ENCODE results near the gene NTMT1.
A peak's percentile ranks its signal among the peaks of the same experiment; 100 is the strongest.
"Not testable (repeated sequence)": the region's sequence is repeated elsewhere in the genome, so short reads cannot be mapped to it uniquely, and the experiment has no call there.

The NTMT1 gene

DNA sequence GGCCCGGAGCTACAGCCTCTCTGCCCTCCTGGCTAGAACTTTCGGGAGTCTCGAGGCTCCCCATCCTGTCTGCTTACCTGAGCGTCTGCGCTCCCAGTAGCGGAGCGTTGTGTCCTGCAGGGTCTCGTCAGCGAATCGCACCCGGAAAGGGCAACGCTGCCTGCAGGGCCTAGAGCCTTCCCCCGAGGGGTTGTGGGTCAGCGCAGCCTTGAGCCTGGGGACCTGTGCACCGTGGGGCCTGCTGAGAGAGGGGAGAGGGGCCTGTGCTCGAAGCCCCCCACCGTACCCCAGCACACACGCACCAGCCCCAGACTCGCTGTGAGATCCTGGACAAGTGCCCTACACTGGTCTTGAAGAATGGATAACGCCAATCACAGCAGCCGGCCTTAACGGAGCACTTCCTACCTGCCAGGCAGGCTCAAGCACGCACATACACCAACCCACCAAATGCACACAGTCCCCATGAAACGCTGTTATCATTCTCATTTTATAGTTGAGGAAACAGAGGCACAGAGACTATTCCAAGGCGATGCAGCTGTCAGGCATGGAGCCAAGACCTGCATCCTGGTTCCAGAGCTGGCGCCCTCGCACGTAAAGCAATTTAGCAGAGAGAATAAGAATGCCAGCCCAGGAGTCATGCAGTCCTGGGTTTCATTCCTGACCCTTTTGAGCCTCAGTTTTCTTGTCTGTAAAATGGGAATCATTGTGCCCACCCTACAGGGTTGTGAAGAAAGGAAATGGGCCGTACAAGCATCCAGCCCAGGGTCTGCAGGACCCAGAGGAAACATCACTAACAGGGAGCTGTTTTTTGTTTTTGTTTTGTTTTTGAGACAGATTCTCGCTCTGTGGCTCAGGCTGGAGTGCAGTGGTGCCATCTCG is 10.3 kb upstream of the NTMT1 start:
- no peak for DNase-seq (ENCODE audit: low read depth)

DNA sequence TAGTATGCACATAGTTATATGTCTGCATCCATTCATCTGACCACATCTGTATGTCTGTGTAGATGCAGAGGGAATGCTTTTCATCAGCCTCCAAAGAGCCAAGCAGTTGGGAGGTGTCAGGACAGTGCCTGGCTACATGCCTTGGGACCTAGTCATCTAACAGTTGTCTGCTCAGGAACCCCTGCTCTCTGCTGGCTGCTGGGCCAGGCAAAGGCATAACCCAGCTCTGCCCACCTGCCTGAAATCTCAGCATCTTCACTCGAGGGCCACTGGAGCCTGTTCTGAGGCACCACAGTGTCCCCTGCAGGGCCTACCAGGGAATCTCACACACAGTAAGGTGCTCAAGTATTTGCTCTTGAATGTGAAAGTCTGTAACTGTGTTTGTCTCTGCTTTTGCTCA is 8.8 kb upstream of the NTMT1 start:
- DNase-seq (ENCODE audit: low read depth), result no peak

DNA sequence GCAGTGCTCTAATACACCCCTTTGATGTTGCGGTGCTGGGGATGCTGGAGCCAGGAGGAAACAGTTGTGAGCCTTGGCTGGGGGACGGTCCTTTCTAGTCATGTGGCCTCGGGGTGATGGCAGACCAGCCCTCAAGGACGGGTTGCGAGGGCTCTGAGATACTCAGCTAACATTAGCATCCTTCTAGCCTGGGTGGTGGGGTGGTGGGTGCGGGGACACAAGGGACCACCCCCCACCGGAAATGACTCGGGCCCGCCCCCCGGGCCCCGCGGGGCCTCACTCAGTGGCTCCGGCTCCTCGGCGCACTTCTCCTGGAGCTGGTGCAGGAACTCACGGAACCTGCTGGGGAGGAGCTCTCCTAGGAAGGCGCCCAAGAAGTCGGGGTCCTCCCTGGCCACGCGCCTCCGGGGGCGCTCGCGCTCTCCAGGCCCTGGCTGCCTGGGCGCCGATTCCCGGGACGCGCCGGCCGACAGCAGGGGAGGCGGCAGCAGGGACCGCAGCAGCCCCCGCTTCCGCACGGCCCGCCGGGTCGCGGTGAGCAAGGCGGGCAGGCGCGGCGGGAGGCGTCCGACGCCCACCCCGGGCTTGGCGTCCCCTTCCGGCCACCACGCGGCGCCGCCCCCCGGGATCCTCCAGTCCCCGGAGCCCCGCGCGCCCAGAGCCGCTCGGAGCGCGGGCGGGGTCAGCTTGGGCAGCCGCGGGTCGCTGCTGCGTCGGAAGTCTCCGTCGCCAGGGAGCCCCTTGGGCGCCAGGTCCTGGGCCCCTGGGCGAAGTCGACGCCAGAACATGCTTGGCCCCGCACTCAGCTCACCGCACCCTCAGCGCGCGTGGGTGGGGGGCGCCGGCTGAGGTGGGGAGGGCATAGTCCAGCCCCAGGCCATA is 5.9 kb upstream of the NTMT1 start:
- DNase-seq (ENCODE audit: low read depth), result no peak

DNA sequence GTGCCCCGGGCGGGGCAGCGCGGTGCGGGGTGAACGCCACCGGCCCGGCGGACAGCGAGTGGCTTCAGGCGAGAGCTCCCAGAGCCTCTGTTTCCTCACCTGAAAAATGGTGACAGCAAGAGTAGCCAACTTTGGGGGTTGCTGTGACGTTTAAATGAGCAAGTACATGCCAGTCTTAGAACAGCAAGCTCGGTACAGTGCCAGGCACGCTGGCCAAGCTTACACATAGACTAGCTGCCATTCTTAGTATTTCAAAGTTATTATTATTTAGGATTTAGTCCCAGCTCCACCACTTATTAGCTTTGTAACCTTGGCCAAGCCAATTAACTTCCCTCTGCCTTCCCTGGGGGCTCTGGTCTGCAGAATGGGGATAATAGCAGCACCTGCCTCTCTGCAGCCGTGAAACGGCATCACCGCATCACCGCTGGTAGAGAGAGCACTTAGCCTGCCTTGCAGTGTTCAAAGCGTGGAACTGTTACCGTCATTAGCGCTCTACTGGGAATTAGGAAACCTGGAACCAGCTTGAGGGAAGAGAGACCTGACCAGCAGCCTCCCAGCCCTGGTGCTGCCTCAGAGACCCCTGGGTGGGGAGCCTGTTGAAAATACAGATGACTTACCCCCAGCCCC is 5.2 kb upstream of the NTMT1 start, which contains the start of gene C9orf50:
Gene C9orf50, minus strand, starts transcription at position 433 of the 627 bp plus-strand sequence. CDS start 527 bp downstream, outside the sequence.
- DNase-seq (ENCODE audit: low read depth), result no peak

DNA sequence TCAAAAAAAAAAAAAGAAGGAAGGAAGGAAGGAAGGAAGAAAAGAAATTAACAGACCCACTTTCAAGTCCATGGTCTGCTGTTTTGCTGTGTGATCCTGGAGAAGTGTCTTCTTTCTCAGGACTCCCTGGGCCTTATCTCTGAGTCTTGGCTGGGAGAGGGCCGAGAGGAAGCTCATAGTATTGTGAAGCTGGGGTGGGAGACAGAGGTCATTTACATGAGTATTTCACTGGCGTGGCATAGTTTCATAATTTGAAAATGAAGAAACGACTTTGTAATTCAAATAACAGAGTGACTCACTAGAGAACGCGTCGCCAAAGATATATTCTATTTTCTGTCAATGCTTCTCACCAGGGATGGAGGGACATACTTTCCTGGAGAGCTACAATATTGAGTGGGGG is 2.6 kb upstream of the NTMT1 start:
- no peak for DNase-seq (ENCODE audit: low read depth)

DNA sequence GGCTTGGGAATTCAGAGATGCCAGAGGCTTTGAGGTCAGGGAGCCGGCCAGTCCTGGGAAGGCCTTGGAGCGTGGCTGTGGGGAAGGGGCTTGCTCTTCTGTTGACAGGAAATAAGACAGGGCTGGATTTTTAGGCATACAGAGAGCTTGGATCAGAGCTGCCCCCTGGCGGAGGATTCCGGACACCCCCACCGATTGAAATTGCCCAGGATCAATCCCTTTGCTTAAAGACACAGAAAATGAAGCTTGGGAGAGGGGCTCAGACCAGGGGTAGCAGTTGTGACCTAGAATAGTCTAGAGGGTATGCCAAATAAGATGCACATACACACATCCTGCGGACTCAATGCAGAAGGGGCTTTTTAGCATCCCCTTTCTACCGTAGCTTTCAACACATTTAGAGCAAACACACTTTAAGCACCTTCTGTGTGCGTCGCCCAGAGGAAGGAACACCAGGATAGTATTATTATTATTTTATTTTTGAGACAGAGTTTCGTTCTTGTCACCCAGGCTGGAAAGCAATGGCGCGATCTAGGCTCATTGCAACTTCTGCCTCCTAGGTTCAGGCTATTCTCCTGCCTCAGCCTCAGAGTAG is 1.7 kb upstream of the NTMT1 start:
- DNase-seq (ENCODE audit: low read depth), result peak; percentile 44

DNA sequence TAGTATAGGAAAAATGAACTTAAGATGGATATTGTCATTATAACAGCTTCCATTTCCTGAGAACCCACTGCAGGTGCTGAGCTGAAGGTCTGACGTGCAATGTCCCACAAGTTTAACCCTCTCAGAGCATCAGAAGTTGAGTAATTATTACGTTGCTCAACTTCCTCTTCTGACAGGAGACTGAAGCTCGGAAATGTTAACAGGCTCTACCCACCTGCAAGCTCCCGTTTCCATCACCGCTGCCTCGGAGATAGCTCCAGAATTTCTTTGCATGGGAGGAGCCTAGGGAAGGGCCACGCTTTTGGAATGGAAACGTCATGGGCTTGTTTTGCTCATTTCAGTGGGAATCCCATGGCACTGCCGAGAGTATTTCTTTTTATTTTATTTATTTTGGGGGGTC is 1.0 kb upstream of the NTMT1 start:
- no peak for DNase-seq (ENCODE audit: low read depth)

DNA sequence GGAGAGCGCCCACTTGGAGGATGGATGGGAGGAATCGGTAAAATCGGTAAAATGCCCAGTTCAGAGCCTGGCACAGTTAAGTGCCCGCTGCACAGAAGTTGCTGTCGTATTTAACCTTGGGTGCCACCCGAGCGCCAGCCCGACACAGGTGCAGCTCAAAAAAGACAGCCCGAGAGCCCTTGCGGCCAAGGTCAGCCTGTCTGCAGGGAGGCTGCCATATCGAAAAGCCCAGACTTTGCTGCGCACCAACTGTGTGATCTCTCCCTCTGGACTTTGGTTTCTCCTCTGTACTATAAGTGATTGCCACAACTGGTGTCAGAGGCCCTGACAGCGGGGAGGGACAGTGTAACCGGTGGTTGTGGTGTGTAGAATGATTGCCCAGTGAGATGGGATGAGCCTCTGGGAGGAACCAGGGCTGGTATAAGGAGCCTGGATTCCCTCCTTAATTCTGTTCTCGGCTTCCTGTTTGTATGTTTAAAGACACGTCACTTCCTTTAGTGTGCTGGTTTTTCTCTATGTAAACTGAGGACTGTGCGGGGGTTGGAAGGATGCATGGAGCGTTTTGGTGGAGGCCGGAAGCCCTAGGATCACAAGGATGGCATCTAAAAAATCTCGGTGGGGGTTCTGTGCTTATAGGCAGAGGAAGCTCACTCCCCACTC is 792 bp downstream of the NTMT1 start:
- no peak for DNase-seq (ENCODE audit: low read depth)

DNA sequence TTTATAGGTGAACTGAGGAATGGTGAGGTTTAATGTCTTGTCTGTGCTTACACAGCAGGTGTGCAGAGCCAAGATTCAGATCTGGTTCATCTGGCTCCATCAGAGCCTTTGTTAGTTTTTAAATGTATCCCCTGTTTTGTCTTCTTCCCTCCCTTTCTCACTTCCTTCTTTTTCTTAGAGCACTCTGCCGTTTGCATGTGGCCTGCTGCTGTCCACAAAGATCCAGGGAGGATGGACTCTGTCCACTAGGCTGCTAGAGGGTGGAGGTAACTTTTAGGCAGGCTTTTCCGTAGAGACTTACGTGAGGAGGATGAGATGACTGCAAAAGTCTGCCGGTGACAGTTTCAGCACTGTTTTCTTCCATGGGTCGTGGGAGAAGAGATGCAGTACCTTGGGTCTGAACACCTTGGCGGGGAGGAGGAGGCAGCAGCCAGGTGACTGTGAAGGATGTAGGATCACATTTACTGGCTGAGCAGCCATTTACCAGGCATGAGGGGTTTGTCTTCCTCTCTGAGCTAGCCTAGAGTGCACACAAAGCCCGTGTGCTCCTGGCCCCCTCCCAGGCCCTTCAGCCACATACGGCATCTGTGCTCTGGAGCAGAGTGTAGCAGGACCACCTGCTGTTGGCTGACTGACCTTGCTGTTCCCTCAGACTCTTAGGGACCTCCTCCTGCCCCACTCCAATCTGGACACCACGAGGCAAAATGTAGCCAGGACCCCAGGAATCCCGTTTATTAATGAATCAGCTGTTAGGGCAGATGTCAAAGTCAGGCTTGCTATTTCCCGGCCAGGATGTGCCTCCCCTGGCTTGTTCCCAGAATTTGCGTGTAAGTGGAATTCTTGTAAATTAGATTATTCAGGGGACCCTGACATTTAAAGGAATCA is 1.8 kb downstream of the NTMT1 start:
- DNase-seq (ENCODE audit: low read depth), result no peak

DNA sequence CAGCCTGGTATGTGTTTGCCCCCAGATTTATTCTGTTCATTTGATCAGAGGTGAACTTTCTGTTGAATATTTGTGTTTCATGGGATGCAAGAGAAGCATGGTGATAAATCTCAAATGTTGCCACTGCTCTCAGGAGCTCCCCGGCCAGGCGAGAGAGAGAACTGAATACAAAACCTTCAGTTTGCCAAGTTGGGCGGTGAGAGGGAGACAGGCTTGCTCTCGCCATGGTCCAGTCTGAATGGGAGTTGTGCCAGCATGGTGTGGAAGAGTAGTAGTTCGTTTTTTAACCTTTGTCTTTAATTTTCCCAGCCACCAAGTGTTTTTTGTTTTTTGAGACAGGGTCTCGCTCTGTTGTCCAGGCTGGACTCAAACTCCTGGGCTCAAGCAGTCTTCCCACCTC is 2.7 kb downstream of the NTMT1 start:
- no peak for DNase-seq (ENCODE audit: low read depth)

DNA sequence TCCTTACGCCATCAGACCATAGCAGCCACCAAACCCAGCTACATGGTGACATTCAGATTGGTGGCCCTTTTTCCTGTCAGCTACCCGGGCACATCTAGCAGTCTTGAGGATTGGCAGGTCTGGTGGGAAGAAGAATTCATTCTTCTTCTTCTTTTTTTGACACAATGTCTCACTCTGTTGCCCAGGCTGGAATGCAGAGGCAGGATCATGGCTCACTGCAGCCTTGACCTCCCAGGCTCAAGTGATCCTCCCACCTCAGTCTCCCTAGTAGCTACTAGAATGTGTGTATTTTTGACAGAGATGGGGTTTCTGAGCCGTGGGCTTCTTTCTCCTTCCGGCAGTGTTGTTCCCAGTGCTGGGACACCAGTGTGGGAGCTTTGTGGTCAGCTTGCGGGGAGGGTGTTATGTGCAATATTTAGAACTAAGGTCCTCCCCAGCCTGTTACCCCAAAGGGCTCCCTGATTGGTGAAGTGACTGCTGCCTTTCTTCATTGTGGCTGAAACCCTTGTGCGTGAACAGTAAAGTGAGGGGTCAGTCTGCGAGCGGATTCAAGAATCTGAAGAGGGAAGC is 3.4 kb downstream of the NTMT1 start:
- no peak for DNase-seq (ENCODE audit: low read depth)

DNA sequence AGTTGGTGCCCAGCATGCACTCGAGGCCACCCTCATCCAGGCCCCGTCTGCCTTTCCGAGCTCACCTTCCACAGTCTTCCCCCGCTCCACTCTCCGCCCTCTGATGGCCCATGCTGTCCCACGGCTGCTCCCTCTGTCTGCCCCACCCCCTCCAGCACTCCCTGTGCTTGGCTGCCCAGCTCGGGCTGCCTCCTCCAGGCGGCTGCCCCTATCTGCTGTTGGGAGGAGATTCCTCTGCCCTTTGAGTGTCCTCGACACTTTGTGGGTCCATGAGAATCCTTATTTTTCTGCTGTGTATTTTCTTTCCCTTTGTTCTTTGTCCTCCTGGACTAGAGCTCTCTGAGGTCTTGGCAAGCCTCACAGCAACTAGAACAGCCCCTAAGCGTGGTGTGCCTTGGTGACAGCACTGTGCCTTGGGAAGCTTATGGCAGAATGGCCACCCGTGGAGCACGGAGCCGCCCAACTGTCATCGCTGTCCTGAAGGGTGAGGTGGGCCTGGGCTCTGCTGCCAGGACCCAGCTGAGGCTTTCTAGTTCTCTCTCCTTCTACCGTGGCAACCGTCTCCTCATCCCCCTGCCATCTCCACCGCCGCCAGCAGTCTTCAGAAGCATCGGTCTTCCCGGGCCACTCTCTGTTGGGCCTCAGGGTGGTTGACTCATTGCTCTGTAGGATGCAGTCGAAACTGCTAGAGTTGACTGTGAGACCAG is 5.2 kb downstream of the NTMT1 start:
- no peak for DNase-seq (ENCODE audit: low read depth)

DNA sequence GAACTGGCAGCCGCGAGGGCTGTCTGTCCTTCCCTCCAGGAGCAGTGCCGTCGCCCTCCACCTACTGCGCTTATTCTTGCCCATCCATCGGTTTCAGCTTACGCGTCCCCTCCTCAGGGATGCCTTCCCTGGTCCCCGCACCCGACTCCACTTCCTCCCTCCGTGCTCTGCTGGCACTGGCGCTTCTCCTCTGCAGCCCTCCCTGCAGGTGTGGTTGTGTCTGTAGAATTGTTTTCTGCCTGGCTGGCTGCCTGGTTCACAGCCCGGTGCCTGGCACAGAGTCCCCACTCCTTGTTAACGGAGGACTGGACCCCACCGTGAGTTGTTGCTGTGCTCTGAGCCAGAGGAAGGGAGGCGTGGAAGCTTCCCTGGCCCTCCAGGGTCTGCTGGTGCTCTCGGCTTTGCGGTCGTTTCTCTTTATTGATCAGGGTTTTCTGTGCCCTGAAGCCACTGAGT is 5.7 kb downstream of the NTMT1 start:
- DNase-seq (ENCODE audit: low read depth), result no peak

DNA sequence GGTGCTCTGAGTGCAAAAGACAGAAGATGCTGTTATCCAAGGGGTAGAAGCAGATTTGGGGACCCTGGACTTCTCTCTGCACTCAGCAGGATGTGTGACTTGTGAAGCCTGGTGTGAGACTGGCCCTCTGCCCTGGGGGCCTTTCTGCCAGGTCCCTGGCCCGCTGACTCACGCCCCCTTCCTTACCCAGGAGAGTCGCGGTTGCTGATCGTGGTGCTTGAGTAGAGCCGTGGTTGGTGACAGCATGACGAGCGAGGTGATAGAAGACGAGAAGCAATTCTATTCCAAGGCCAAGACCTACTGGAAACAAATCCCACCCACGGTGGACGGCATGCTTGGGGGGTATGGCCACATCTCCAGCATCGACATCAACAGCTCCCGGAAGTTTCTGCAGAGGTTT is 6.5 kb downstream of the NTMT1 start:
- DNase-seq (ENCODE audit: low read depth), result no peak

DNA sequence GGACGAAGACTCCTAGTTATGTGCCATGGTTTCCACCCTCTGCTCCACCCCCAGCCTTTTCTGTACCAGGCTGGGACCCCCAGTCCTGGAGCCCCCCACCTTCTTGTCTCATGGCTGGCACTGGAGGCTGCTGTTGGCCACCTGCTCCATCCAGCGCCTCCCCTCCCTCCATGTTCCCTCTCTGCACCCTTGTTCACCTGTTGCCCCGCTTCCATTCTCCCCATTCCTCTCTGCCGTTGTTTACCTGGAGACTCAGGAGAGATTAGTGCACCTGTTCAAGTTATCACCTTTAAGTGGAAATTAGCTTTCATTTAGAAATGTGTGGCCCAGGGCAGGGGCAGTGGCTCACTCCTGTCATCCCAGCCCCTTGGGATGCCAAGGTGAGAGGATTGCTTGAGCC is 7.2 kb downstream of the NTMT1 start:
- DNase-seq (ENCODE audit: low read depth), result no peak

DNA sequence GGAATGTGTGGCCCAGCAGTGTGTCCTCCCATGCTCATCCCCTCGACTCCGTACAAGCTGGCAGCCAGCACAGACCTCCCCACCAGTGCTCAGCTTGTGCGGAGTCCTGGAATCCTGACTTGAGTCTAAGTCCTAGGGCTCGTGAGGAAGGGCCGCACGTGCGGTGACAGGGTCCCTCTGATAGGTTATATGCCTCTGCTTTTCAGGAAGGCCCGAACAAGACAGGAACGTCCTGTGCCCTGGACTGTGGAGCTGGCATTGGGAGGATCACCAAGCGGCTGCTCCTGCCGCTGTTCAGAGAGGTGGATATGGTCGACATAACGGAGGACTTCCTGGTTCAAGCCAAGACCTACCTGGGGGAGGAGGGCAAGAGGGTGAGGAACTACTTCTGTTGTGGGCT is 7.9 kb downstream of the NTMT1 start:
- DNase-seq (ENCODE audit: low read depth), result no peak

DNA sequence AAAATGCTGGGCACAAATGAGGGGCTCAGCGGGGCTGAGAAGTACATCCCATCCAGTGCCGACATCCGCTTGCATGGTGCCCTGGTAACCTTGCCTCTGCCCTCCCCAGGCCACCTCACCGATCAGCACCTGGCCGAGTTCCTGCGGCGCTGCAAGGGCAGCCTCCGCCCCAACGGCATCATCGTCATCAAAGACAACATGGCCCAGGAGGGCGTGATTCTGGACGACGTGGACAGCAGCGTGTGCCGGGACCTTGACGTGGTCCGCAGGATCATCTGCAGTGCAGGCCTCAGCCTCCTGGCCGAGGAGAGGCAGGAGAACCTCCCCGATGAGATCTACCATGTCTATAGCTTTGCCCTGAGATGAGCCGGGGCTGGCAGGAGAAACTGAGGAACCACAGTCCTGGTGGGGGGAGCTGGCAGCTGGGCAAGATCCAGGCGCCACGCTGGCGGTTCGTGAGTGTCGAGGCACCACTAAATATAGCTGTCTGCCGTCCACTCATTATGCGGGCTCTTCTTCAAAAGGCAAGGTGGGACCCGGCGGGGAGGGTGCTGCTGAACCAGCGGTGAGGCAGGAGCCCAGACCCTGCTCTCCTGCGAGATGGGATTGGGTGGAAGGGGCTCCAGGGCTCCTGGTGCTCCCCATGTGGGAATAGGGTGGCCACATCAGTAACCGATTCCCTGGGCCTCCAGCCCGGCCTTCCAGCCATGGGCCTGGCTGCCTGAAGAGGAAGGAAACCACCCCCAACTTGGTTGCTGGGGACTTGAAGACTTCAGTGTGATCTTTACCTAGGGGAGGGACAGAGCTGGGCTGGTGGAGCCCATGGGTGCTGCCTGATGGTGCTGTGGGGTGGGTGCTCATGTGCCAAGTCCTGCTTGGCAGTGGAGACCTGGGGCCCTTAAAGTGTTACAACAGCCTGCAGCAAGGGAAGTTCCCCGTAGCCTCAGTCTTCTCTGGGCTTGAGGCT is 9.4 kb downstream of the NTMT1 start:
- DNase-seq (ENCODE audit: low read depth), result no peak

DNA sequence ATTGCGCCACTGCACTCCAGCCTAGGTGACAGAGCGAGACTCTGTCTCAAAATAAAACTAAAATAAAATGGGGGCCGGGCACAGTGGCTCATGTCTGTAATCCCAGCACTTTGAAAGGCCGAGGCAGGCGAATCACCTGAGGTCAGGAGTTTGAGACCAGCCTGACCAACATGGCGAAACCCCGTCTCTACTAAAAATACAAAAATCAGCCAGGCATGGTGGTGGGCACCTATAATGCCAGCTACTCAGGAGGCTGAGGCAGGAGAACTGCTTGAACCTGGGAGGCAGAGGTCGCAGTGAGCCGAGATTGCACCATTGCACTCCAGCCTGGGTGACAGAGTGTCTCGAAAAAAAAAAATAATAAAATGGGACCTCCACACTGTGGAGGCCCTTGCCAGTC is 10.4 kb downstream of the NTMT1 start:
- DNase-seq (ENCODE audit: low read depth), result not testable (repeated sequence)
